Colonic mucosa (tissue), 4 donors: ENCODE measurements around the gene SORCS1. TPM values are rescaled to one million over a fixed set of nuclear protein-coding genes. Genes with fewer than 3 reads are reported as not detected.

Source experiments
- DNase-seq: peaks from one replicate; pipeline ENCODE4 v3.0.0-alpha.2; 2020
- H3K27ac ChIP-seq: fragments of 200-600 bp; one replicate; pipeline ENCODE4 v1.8.0; 2021
- H3K27me3 ChIP-seq: fragments of 200-600 bp; one replicate; pipeline ENCODE4 v1.8.0; 2021
- H3K36me3 ChIP-seq: fragments of 200-600 bp; one replicate; pipeline ENCODE4 v1.8.0; 2021
- H3K4me1 ChIP-seq: fragments of 200-600 bp; one replicate; pipeline ENCODE4 v1.8.0; 2021; ENCODE audit warnings: mild to moderate bottlenecking
- H3K4me3 ChIP-seq: fragments of 200-600 bp; one replicate; pipeline ENCODE4 v1.8.0; 2021
- H3K9ac ChIP-seq, 2 donors: one replicate each; pipeline ENCODE4 v1.7.0; 2013; ENCODE audit warnings: control low read depth in 2 of 2, low read depth in 2 of 2, low read length in 2 of 2
- H3K9me3 ChIP-seq: fragments of 200-600 bp; one replicate; pipeline ENCODE4 v1.8.0; 2021
- intact Hi-C: fragments of 100-400 bp; cut with DNase I; formaldehyde crosslinking; loops from one replicate; pipeline ENCODE4 v1.14.1; 2022
- total RNA-seq, 2 donors: library from RNA; stranded (reverse); fragmentation: NEBNext Ultra II Directional in 1 of 2; extraction: Animal tissue kit (Norgen Biotek cat#: 25700) in 1 of 2; gene quantifications; one replicate each; pipeline ENCODE4 v1.2.1, GENCODE V29; 2021
- TF ChIP-seq, protein P1 (sequence below): fragments of 200-600 bp; IDR thresholded peaks from one replicate; pipeline ENCODE4 v1.8.0; 2022; ENCODE audit warnings: antibody characterized with exemption, mild to moderate bottlenecking
- donor health status: healthy.
- donor health status: DM: no; HTN: no; CAD: no.
- donor health status: DM: no; HTN: no; CAD: no.

The SORCS1 gene
- total RNA-seq, 2 donors from 2014 or later = 0.40 to 1.6 TPM

DNA sequence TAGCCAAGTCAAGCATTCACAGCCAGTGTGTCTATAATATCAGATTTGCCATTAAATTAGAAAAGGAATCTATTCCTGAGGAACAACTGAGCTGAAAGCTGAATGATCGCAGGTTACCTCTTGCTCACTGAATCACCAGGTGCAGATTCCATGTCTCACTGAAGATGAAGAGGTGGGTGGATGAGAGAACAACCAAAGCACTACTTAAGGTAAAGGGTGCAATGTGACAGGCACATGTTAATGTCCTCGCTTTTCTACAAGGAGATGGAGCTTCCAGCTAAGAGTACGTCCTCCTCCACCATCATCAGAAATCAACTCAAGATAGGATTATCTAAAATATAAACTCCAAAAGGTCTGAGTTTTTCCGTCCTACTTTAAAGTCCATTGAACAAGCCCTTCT, 4.6 kb downstream of the SORCS1 start:
- intact Hi-C loops = no loop called here
- DNase-seq = no peak
- H3K27me3 ChIP-seq = peaks cover 11% of the 10 kb centered on the region
- no peaks in the 10 kb centered on the region for H3K9me3 ChIP-seq
- no peak overlapping the region for H3K9ac ChIP-seq
- TF ChIP-seq, protein P1, sequence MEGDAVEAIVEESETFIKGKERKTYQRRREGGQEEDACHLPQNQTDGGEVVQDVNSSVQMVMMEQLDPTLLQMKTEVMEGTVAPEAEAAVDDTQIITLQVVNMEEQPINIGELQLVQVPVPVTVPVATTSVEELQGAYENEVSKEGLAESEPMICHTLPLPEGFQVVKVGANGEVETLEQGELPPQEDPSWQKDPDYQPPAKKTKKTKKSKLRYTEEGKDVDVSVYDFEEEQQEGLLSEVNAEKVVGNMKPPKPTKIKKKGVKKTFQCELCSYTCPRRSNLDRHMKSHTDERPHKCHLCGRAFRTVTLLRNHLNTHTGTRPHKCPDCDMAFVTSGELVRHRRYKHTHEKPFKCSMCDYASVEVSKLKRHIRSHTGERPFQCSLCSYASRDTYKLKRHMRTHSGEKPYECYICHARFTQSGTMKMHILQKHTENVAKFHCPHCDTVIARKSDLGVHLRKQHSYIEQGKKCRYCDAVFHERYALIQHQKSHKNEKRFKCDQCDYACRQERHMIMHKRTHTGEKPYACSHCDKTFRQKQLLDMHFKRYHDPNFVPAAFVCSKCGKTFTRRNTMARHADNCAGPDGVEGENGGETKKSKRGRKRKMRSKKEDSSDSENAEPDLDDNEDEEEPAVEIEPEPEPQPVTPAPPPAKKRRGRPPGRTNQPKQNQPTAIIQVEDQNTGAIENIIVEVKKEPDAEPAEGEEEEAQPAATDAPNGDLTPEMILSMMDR = no peak
- H3K4me1 ChIP-seq = no peaks in the 10 kb centered on the region
- H3K4me3 ChIP-seq = no peak overlapping the region
- H3K27ac ChIP-seq = no peak overlapping the region
- H3K36me3 ChIP-seq = no peaks in the 10 kb centered on the region

DNA sequence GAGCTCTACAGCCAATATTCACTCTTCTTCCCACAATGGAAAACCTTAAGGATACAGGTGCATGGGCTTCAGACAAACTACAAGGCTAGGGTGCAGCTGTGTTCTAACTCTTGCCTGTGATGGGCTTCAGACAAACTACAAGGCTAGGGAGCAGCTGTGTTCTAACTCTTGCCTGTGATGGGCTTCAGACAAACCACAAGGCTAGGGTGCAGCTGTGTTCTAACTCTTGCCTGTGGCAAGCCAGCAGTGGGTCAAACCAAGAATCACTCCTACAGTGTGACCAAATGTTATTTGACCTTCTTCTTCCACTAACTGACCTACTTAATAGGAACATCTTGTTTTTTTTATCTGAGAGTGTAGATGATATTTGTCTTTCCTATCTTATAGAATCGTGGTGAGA, 7.4 kb downstream of the SORCS1 start:
- no peaks in the 10 kb centered on the region for H3K4me1 ChIP-seq
- TF ChIP-seq, protein P1 = no peak
- no peaks in the 10 kb centered on the region for H3K27me3 ChIP-seq
- no peaks in the 10 kb centered on the region for H3K36me3 ChIP-seq
- no peak overlapping the region for H3K9ac ChIP-seq
- H3K9me3 ChIP-seq = no peaks in the 10 kb centered on the region
- intact Hi-C loops = no loop called here
- no peak overlapping the region for H3K27ac ChIP-seq
- no peak for DNase-seq
- H3K4me3 ChIP-seq = no peak overlapping the region

GRCh38 chr10:107152087-107152486, 12.4 kb downstream of the SORCS1 start:
- no peak for DNase-seq
- no peak overlapping the region for H3K9ac ChIP-seq
- H3K4me1 ChIP-seq = no peaks in the 10 kb centered on the region
- TF ChIP-seq, protein P1 = no peak
- H3K4me3 ChIP-seq = no peak overlapping the region
- no peaks in the 10 kb centered on the region for H3K27me3 ChIP-seq
- H3K9me3 ChIP-seq = no peaks in the 10 kb centered on the region
- no peak overlapping the region for H3K27ac ChIP-seq
- intact Hi-C loops = no loop called here
- no peaks in the 10 kb centered on the region for H3K36me3 ChIP-seq

DNA sequence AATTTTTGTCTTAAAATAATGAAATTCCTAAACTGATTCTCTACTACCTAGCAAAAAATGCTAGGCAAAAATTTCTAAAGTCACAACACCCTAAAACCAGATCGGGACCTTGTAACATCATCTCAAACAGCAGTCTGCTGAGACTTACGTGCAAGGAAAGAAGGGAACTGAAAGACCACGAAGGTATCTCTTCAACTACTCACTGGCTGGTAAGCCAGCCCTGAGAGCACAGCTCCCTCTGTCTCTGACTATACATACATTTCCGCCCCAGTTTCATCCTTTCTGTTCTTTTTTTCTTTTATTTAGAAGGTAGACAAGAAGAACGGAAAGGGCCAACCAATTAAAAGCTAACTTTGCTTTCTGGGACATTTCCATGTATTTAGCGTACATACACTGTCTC, 15.6 kb downstream of the SORCS1 start:
- TF ChIP-seq, protein P1 = no peak
- H3K36me3 ChIP-seq = no peaks in the 10 kb centered on the region
- H3K4me3 ChIP-seq = no peak overlapping the region
- H3K9me3 ChIP-seq = no peaks in the 10 kb centered on the region
- DNase-seq = no peak
- no peaks in the 10 kb centered on the region for H3K27me3 ChIP-seq
- H3K4me1 ChIP-seq = no peaks in the 10 kb centered on the region
- intact Hi-C loops = loop anchor here (10.0 kb wide), 1 partner anchor 444 kb away; no protein-coding TSS in a partner anchor
- no peak overlapping the region for H3K9ac ChIP-seq
- no peak overlapping the region for H3K27ac ChIP-seq

- no peak overlapping the region for H3K27ac ChIP-seq
- no peaks in the 10 kb centered on the region for H3K9me3 ChIP-seq
- H3K4me3 ChIP-seq = no peak overlapping the region
- H3K9ac ChIP-seq = no peak overlapping the region
- DNase-seq = no peak
- no peaks in the 10 kb centered on the region for H3K27me3 ChIP-seq
- intact Hi-C loops = loop anchor here (10.0 kb wide), 1 partner anchor 440 kb away; no protein-coding TSS in a partner anchor
- TF ChIP-seq, protein P1 = no peak
- H3K36me3 ChIP-seq = no peaks in the 10 kb centered on the region
- no peaks in the 10 kb centered on the region for H3K4me1 ChIP-seq
Measured at GRCh38 chr10:107144490-107144889, 20.0 kb downstream of the SORCS1 start.
